Testis (tissue), 2 donors: Measurements from ENCODE around the gene SSRP1.

Experiments used
- POLR2A ChIP-seq: fragments of 450-650 bp; IDR thresholded peaks from one replicate; pipeline ENCODE4 v1.6.1; 2017; ENCODE audit warnings: antibody characterized with exemption, mild to moderate bottlenecking, moderate library complexity
- TF ChIP-seq, protein P1 (sequence below), 3 experiments: fragments of 450-650 bp in 2 of 3; fragments of 200-600 bp in 1 of 3; sonication (generic) in 1 of 3; IDR thresholded peaks; one replicate each; pipeline ENCODE4 v1.5.1; 2016 to 2019; ENCODE audit warnings: antibody characterized with exemption in 3 of 3, mild to moderate bottlenecking in 2 of 3, moderate library complexity in 1 of 3

DNA sequence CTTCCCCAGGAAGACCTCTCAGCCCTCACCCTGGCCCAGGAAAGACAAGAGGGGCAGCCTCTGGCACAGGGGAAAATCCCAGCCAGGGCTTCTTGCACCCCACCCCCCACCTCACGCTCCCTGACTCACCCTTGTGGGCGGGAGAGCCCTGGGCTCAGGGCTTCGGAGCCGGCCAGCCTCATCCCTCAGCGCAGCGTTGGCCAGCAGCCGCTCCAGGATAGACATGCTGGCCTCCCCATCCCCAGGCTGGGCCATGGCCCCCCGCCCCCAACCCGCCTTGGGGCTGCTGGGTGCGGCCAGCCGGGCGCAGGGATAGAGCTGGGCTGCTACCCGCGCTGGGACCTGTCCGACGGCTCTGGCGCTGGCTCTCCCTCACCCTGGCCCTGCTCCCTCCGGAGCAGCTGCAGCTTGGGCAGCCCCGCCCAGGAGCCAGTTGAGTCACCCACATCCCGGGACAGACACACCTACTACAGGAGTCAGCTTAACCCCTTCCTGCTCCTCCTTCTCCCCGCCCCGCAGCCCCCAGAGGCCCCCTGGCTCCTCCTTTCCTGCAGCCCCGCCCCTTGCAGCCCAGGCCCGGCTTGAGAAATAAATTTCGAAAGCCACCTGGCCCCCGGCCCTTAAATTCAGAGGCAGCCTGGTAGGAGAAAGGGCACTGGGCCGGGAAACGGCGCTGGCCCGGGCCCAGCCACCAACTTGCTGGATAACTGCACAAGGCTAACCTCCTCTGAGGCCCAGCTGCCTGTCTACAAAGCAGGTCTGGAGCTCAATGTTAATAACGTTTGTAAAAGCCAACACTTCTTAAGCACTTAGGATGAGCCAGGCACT is 24.4 kb downstream of the SSRP1 start:
- TF ChIP-seq, protein P1, sequence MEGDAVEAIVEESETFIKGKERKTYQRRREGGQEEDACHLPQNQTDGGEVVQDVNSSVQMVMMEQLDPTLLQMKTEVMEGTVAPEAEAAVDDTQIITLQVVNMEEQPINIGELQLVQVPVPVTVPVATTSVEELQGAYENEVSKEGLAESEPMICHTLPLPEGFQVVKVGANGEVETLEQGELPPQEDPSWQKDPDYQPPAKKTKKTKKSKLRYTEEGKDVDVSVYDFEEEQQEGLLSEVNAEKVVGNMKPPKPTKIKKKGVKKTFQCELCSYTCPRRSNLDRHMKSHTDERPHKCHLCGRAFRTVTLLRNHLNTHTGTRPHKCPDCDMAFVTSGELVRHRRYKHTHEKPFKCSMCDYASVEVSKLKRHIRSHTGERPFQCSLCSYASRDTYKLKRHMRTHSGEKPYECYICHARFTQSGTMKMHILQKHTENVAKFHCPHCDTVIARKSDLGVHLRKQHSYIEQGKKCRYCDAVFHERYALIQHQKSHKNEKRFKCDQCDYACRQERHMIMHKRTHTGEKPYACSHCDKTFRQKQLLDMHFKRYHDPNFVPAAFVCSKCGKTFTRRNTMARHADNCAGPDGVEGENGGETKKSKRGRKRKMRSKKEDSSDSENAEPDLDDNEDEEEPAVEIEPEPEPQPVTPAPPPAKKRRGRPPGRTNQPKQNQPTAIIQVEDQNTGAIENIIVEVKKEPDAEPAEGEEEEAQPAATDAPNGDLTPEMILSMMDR (IDR thresholded peaks at IDR 0.05), result no peak
- no peak for TF ChIP-seq POLR2A
